Suppressor macrophage treated with lipopolysaccharide for 4 hours (primary cell): ENCODE data around the gene CEP70.
"Not testable (repeated sequence)": the region's sequence is repeated elsewhere in the genome, so short reads cannot be mapped to it uniquely, and the experiment has no call there.

Source experiments
- DNase-seq: peaks from one replicate; pipeline ENCODE4 v3.0.0-alpha.2; 2020

The CEP70 gene

GRCh38 chr3:138468451-138468850 is 125.6 kb downstream of the CEP70 start:
- no peak for DNase-seq

- no peak for DNase-seq
These were observed 126.1 kb downstream of the CEP70 start for GRCh38 chr3:138467931-138468330.

- no peak for DNase-seq
These were observed 128.1 kb downstream of the CEP70 start for GRCh38 chr3:138465925-138466324.

- DNase-seq = no peak
These were observed 128.6 kb downstream of the CEP70 start for GRCh38 chr3:138465451-138465850.

- no peak for DNase-seq
These were observed 129.6 kb downstream of the CEP70 start for GRCh38 chr3:138464491-138464860.

- no peak for DNase-seq
These were observed 130.2 kb downstream of the CEP70 start for GRCh38 chr3:138463724-138464490.

GRCh38 chr3:138461896-138462295 is 132.2 kb downstream of the CEP70 start:
- DNase-seq = no peak

GRCh38 chr3:138461246-138461645 is 132.8 kb downstream of the CEP70 start:
- DNase-seq = no peak

- no peak for DNase-seq
These were observed 133.4 kb downstream of the CEP70 start for GRCh38 chr3:138460536-138461205.

GRCh38 chr3:138459619-138460535 is 134.2 kb downstream of the CEP70 start:
- DNase-seq = no peak

- DNase-seq = no peak
These were observed 135.1 kb downstream of the CEP70 start for GRCh38 chr3:138458774-138459499.

- no peak for DNase-seq
These were observed 136.0 kb downstream of the CEP70 start for GRCh38 chr3:138457863-138458735.

- DNase-seq = no peak
These were observed 136.8 kb downstream of the CEP70 start for GRCh38 chr3:138456961-138457862.

- no peak for DNase-seq
These were observed 138.0 kb downstream of the CEP70 start for GRCh38 chr3:138455801-138456716.

GRCh38 chr3:138453940-138454339 is 140.1 kb downstream of the CEP70 start:
- DNase-seq = not testable (repeated sequence)

GRCh38 chr3:138452436-138452835 is 141.6 kb downstream of the CEP70 start:
- DNase-seq = no peak

GRCh38 chr3:138451595-138452162 is 142.4 kb downstream of the CEP70 start:
- DNase-seq = no peak

- no peak for DNase-seq
These were observed 143.2 kb downstream of the CEP70 start for GRCh38 chr3:138450704-138451424.
